Left ventricle myocardium inferior (tissue), 1 donor: ENCODE results near the gene FAM221B. TPM values are rescaled to one million over a fixed set of nuclear protein-coding genes. Genes with fewer than 3 reads are reported as not detected.

ENCODE experiments used
- DNase-seq: peaks from one replicate; pipeline ENCODE4 v3.0.0-alpha.2; 2020
- H3K27ac ChIP-seq: fragments of 200-600 bp; replicated peaks from 2 replicates; pipeline ENCODE4 v1.8.0; 2021
- H3K27me3 ChIP-seq: fragments of 200-600 bp; 2 replicates; pipeline ENCODE4 v1.8.0; 2021; ENCODE audit warnings: low read depth
- H3K36me3 ChIP-seq: fragments of 200-600 bp; 2 replicates; pipeline ENCODE4 v1.8.0; 2021
- H3K4me1 ChIP-seq: fragments of 200-600 bp; 2 replicates; pipeline ENCODE4 v1.8.0; 2021
- H3K4me3 ChIP-seq: fragments of 200-600 bp; 2 replicates; pipeline ENCODE4 v1.8.0; 2021; ENCODE audit warnings: mild to moderate bottlenecking, moderate library complexity
- H3K9me3 ChIP-seq: fragments of 200-600 bp; replicated peaks from 2 replicates; pipeline ENCODE4 v1.8.0; 2021
- intact Hi-C: fragments of 100-400 bp; cut with micrococcal nuclease; formaldehyde crosslinking; loops from one replicate; pipeline ENCODE4 v1.11.0; 2022
- total RNA-seq: library from RNA; stranded (reverse); fragmentation: NEBNext Ultra II Directional; extraction: Animal tissue kit (Norgen Biotek cat#: 25700); gene quantifications from one replicate; pipeline ENCODE4 v1.2.1, GENCODE V29; 2021
- TF ChIP-seq, protein P1 (sequence below): fragments of 200-600 bp; IDR thresholded peaks from 2 replicates; pipeline ENCODE4 v1.8.0; 2021; ENCODE audit warnings: antibody characterized with exemption, mild to moderate bottlenecking, borderline replicate concordance
- donor health status: DM: no; HTN: yes; CAD: no; lungs with severe emphysema.

FAM221B gene
- total RNA-seq, 1 donor from 2014 or later = not detected

GRCh38 chr9:35834260-35835215, 6.0 kb upstream of the FAM221B start:
- Histone ChIP-seq H3K36me3 (peaks cover 6% of the 10 kb centered on the region), H3K9me3 (no peaks in the 10 kb centered on the region), H3K27me3 (no peaks in the 10 kb centered on the region), H3K4me1 (peaks cover 52% of the 10 kb centered on the region), H3K27ac (peak overlapping the region; percentile 75), H3K4me3 (no peak overlapping the region)
- TF ChIP-seq, protein P1, sequence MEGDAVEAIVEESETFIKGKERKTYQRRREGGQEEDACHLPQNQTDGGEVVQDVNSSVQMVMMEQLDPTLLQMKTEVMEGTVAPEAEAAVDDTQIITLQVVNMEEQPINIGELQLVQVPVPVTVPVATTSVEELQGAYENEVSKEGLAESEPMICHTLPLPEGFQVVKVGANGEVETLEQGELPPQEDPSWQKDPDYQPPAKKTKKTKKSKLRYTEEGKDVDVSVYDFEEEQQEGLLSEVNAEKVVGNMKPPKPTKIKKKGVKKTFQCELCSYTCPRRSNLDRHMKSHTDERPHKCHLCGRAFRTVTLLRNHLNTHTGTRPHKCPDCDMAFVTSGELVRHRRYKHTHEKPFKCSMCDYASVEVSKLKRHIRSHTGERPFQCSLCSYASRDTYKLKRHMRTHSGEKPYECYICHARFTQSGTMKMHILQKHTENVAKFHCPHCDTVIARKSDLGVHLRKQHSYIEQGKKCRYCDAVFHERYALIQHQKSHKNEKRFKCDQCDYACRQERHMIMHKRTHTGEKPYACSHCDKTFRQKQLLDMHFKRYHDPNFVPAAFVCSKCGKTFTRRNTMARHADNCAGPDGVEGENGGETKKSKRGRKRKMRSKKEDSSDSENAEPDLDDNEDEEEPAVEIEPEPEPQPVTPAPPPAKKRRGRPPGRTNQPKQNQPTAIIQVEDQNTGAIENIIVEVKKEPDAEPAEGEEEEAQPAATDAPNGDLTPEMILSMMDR = no peak
- no peak for DNase-seq
- intact Hi-C loops = no loop called here

GRCh38 chr9:35832814-35833213, 4.3 kb upstream of the FAM221B start:
- no peak for DNase-seq
- Histone ChIP-seq H3K27me3 (no peaks in the 10 kb centered on the region), H3K36me3 (peaks cover 6% of the 10 kb centered on the region), H3K4me1 (peaks cover 61% of the 10 kb centered on the region), H3K9me3 (no peaks in the 10 kb centered on the region), H3K27ac (peak overlapping the region; percentile 75), H3K4me3 (no peak overlapping the region)
- TF ChIP-seq, protein P1 = no peak
- intact Hi-C loops = no loop called here

GRCh38 chr9:35831040-35831439, 2.5 kb upstream of the FAM221B start:
- TF ChIP-seq, protein P1 = no peak
- H3K36me3 ChIP-seq = peaks cover 6% of the 10 kb centered on the region
- H3K27ac ChIP-seq = no peak overlapping the region
- intact Hi-C loops = no loop called here
- H3K9me3 ChIP-seq = no peaks in the 10 kb centered on the region
- H3K27me3 ChIP-seq = no peaks in the 10 kb centered on the region
- H3K4me3 ChIP-seq = no peak overlapping the region
- H3K4me1 ChIP-seq = peaks cover 68% of the 10 kb centered on the region
- no peak for DNase-seq

- Histone ChIP-seq H3K27ac (peak overlapping the region; percentile 97), H3K9me3 (no peaks in the 10 kb centered on the region), H3K27me3 (no peaks in the 10 kb centered on the region), H3K4me1 (peaks cover 64% of the 10 kb centered on the region), H3K4me3 (peak overlapping the region; percentile 88), H3K36me3 (peaks cover under 1% of the 10 kb centered on the region)
- DNase-seq = no peak
- intact Hi-C loops = no loop called here
- TF ChIP-seq, protein P1 = no peak
These were observed 1.2 kb upstream of the FAM221B start for GRCh38 chr9:35829764-35830096.

DNA sequence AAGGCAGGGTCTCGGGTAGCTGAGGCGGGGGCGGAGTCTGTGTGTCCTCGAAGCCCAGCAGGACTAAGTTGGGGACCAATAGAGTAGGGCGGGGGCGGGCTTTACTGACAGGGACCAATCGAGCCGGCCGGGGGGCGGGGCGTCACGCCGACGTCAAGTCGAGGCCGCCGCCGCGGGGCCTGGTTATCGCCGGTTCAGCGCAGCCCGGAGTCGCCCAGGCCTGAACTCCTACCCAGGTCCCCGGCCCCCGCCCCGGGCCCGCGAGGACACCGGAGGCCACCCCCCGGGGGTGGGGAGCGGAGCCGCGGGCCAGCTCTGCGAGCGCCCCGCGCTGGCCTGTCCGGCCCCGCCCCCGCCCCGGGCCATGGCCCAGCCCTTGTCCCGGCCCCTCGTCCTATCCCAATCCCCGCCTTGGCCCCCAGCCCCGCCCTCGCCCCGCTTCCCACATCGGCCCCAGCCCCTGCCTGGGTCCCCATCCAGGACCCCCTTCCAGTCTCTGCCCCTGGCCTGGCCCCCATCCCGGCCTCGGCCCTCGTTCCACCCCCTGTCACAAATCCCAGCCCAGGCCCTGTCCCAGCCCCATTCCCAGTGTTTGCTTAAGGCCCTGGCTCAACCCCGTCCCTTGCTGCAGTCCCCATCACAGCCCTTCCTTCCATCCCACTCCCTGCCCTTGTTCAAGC, 692 bp upstream of the FAM221B start, which contains the start of gene TMEM8B:
Gene TMEM8B (plus strand): TSS at position 145 of the 680 bp plus-strand sequence. CDS start 220 bp downstream, at position 365.
- intact Hi-C loops = no loop called here
- TF ChIP-seq, protein P1 = no peak

More for the DNA sequence above, 692 bp upstream of the FAM221B start, which contains the start of gene TMEM8B:
- H3K4me3 ChIP-seq = peak within 1 kb of the TSS; percentile 88
- peak; percentile 99 for DNase-seq
- H3K4me1 ChIP-seq = peaks cover 59% of the 10 kb centered on the region
- H3K36me3 ChIP-seq = no peaks in the 10 kb centered on the region
- no peaks in the 10 kb centered on the region for H3K27me3 ChIP-seq
- H3K9me3 ChIP-seq = no peaks in the 10 kb centered on the region
- peak within 1 kb of the TSS; percentile 97 for H3K27ac ChIP-seq
